Uterus (tissue), 4 donors: ENCODE measurements around the gene TCF12. TPM values are rescaled to one million over a fixed set of nuclear protein-coding genes. Genes with fewer than 3 reads are reported as not detected.
A peak's percentile ranks its signal among the peaks of the same experiment; 100 is the strongest.

Experiments
- DNase-seq, 2 donors: peaks; one replicate each; pipeline ENCODE4 v3.0.0-alpha.2; 2019 to 2020
- H3K27ac ChIP-seq, 2 donors: fragments of 200-600 bp; sonication (generic); 1 replicate in 1 of 2; 2 replicates in 1 of 2; pipeline ENCODE4 v1.5.1; 2016 to 2018
- H3K27me3 ChIP-seq, 2 donors: fragments of 200-600 bp; sonication (generic); one replicate each; pipeline ENCODE4 v1.5.1; 2018 to 2019; ENCODE audit warnings: control low read depth in 1 of 2
- H3K36me3 ChIP-seq, 2 donors: fragments of 200-600 bp; sonication (generic); one replicate each; pipeline ENCODE4 v1.5.1; 2019; ENCODE audit warnings: control low read depth in 1 of 2
- H3K4me1 ChIP-seq, 2 donors: fragments of 200-600 bp; sonication (generic); one replicate each; pipeline ENCODE4 v1.5.1; 2018 to 2019; ENCODE audit warnings: control low read depth in 1 of 2
- H3K4me3 ChIP-seq, 2 donors: fragments of 200-600 bp; sonication (generic); 1 replicate in 1 of 2; 2 replicates in 1 of 2; pipeline ENCODE4 v1.5.1; 2018 to 2019; ENCODE audit warnings: mild to moderate bottlenecking in 1 of 2
- H3K9me3 ChIP-seq, 2 donors: fragments of 200-600 bp; sonication (generic); one replicate each; pipeline ENCODE4 v1.5.1; 2019; ENCODE audit warnings: control low read depth in 1 of 2
- POLR2A ChIP-seq, 2 donors: fragments of 450-650 bp; IDR thresholded peaks; one replicate each; pipeline ENCODE4 v1.6.1; 2016; ENCODE audit warnings: antibody characterized with exemption in 2 of 2, mild to moderate bottlenecking in 1 of 2, moderate library complexity in 1 of 2
- intact Hi-C: fragments of 100-400 bp; cut with DNase I; formaldehyde crosslinking; loops from one replicate; pipeline ENCODE4 v1.15.1; 2023; ENCODE audit warnings: low total_unique reads
- total RNA-seq, 4 donors: library from RNA; depleted of rRNA in 3 of 4; stranded (reverse); fragments of >200 nt in 3 of 4; gene quantifications; one replicate each; pipeline versions ENCODE4 v1.1.0 to v1.2.4, GENCODE V29; 2014 to 2023
- TF ChIP-seq, protein P1 (sequence below), 4 experiments: fragments of 200-600 bp in 2 of 4; fragments of 450-650 bp in 2 of 4; sonication (generic) in 2 of 4; IDR thresholded peaks; one replicate each; pipeline ENCODE4 v1.5.1; 2016 to 2019; ENCODE audit warnings: antibody characterized with exemption in 4 of 4, mild to moderate bottlenecking in 2 of 4, moderate library complexity in 1 of 4
- donor health status: DM: yes; HTN: yes; CAD: no.

The TCF12 gene
- total RNA-seq, 4 donors from 2014 or later, result 109 to 361 (median 196) TPM

DNA sequence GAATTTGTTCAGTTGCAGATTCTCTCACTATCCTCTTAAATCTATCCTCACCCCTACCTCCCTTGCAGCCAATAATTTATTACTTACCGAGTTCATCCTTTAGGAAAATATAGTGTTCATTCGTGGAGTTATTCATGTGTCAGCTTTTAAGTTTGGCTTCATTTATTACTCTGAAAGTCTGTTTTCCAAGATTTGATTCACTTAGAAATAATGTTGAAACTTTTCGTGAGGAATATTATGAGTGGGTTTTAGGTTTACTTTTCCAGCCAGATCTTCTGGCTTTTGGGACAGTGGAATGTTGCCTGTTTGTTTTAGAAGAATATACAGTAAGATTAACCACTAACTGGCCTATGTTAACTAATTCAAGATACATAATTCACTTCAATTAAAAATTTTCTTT lies 296.9 kb downstream of the TCF12 start:
- peak overlapping the region in 1 of 2 donors; percentile 59 for H3K27ac ChIP-seq
- no peak for TF ChIP-seq POLR2A (IDR thresholded peaks at IDR 0.05)
- TF ChIP-seq, protein P1, sequence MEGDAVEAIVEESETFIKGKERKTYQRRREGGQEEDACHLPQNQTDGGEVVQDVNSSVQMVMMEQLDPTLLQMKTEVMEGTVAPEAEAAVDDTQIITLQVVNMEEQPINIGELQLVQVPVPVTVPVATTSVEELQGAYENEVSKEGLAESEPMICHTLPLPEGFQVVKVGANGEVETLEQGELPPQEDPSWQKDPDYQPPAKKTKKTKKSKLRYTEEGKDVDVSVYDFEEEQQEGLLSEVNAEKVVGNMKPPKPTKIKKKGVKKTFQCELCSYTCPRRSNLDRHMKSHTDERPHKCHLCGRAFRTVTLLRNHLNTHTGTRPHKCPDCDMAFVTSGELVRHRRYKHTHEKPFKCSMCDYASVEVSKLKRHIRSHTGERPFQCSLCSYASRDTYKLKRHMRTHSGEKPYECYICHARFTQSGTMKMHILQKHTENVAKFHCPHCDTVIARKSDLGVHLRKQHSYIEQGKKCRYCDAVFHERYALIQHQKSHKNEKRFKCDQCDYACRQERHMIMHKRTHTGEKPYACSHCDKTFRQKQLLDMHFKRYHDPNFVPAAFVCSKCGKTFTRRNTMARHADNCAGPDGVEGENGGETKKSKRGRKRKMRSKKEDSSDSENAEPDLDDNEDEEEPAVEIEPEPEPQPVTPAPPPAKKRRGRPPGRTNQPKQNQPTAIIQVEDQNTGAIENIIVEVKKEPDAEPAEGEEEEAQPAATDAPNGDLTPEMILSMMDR (IDR thresholded peaks at IDR 0.05), result no peak
- H3K4me3 ChIP-seq, result no peak overlapping the region
- intact Hi-C loops, result no loop called here
- H3K4me1 ChIP-seq, result peaks cover 0 to 24% of the 10 kb centered on the region in 2 donors
- H3K9me3 ChIP-seq, result no peaks in the 10 kb centered on the region
- no peaks in the 10 kb centered on the region for H3K36me3 ChIP-seq
- DNase-seq, result no peak
- H3K27me3 ChIP-seq, result no peaks in the 10 kb centered on the region

DNA sequence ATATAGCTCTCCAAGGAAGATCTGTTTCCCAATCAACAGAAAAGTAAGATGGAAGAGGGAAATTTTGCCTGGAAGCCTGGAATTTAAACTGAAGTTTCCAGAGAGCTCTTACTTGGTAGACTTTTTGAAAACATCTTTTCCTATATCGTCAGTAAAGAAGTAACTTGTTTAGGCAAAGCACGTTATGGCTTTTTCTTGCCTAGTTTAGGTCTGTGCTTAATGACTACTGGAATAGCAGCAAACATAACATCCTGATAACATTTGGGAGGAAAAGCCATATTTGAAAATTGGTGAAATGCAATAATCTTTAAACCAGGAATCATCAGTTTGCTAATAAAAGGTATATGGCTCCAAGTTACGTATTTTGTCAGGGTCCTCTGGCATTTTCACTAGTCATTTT lies 297.4 kb downstream of the TCF12 start:
- Histone ChIP-seq H3K36me3 (no peaks in the 10 kb centered on the region), H3K4me1 (peaks cover 0 to 29% of the 10 kb centered on the region in 2 donors), H3K27me3 (no peaks in the 10 kb centered on the region), H3K4me3 (no peak overlapping the region), H3K27ac (peak overlapping the region in 1 of 2 donors; percentile 59), H3K9me3 (no peaks in the 10 kb centered on the region)
- TF ChIP-seq POLR2A (IDR thresholded peaks at IDR 0.05), result no peak
- TF ChIP-seq, protein P1 (IDR thresholded peaks at IDR 0.05), result no peak
- no peak for DNase-seq
- intact Hi-C loops, result no loop called here

DNA sequence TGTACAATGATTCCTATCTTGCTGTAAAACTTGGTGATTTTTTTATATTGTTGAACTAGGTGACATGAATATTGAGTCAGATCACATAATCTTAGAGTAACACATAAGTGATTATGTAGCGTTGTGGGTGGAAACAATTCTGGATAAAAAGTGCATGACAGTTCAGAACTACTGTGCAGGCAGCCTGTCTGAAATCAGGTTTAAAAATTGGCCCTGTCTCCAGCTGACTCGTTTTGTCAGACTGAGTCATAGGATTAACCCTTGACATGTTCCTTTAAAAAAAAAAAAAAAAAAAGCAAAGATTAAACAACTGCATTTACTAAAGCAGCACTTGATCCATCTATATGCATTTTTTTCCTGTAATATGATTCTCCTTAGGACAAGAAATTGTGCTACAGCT lies 297.8 kb downstream of the TCF12 start:
- H3K27me3 ChIP-seq, result no peaks in the 10 kb centered on the region
- H3K36me3 ChIP-seq, result no peaks in the 10 kb centered on the region
- TF ChIP-seq POLR2A (IDR thresholded peaks at IDR 0.05), result no peak
- TF ChIP-seq, protein P1 (IDR thresholded peaks at IDR 0.05), result no peak
- no peak for DNase-seq
- no peak overlapping the region for H3K4me3 ChIP-seq
- H3K9me3 ChIP-seq, result no peaks in the 10 kb centered on the region
- peaks cover 0 to 31% of the 10 kb centered on the region in 2 donors for H3K4me1 ChIP-seq
- intact Hi-C loops, result no loop called here
- peak overlapping the region in 1 of 2 donors; percentile 59 for H3K27ac ChIP-seq

GRCh38 chr15:57217778-57218598 lies 299.5 kb downstream of the TCF12 start:
- Histone ChIP-seq H3K36me3 (no peaks in the 10 kb centered on the region), H3K27me3 (no peaks in the 10 kb centered on the region), H3K9me3 (no peaks in the 10 kb centered on the region), H3K4me3 (no peak overlapping the region), H3K4me1 (peaks cover 0 to 31% of the 10 kb centered on the region in 2 donors), H3K27ac (peak overlapping the region in 1 of 2 donors; percentile 19)
- DNase-seq, result no peak
- TF ChIP-seq POLR2A (IDR thresholded peaks at IDR 0.05), result no peak
- TF ChIP-seq, protein P1 (IDR thresholded peaks at IDR 0.05), result no peak
- intact Hi-C loops, result no loop called here

DNA sequence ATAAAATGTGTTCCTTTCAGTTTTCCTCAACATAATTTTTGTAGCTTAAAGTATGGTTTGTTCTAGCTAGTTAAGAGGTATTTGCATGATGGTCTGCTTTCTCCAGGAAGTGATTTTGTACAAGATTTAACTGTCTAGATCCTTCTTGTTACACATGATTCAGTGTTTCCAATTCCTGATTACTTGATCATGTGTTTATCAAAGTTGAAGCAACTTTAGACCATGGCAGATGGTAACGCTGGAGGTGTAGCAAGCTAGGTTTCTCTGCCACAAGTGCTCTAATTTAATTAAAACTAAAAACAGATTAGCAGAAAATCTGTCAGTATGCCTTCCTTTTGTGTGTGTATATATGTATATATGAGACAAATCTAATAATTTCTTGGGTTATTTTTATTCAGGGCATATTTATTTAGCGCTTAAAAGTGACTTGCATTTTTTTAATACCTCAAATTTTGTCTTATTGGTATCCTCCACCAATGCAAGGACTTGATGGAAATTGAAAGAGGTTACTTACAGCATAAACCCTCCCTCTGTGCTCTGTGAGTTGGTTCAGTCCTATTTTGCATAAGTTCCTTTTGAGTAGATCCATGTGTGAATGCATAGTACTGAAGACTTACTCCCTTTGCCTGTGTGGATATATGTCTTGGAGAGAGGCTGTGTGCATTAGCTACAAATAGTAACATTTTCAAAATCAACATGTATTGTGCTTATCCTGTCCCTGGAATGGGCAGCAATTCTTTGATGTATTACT lies 300.6 kb downstream of the TCF12 start:
- Histone ChIP-seq H3K27ac (no peak overlapping the region), H3K9me3 (no peaks in the 10 kb centered on the region), H3K36me3 (no peaks in the 10 kb centered on the region), H3K4me1 (peaks cover 0 to 31% of the 10 kb centered on the region in 2 donors), H3K27me3 (no peaks in the 10 kb centered on the region), H3K4me3 (no peak overlapping the region)
- TF ChIP-seq, protein P1 (IDR thresholded peaks at IDR 0.05), result no peak
- no peak for TF ChIP-seq POLR2A (IDR thresholded peaks at IDR 0.05)
- DNase-seq, result no peak
- intact Hi-C loops, result no loop called here
